ENCODE data around the gene SCUBE1. TPM values are rescaled to one million over a fixed set of nuclear protein-coding genes. Genes with fewer than 3 reads are reported as not detected.

The SCUBE1 gene
- total RNA-seq, result 17.4 TPM

GRCh38 chr22:43343262-43343669 is at the start of gene SCUBE1:
Gene SCUBE1, minus strand, starts transcription at chr22:43343372. Its CDS starts 111 bp downstream, at chr22:43343261.

GRCh38 chr22:43186272-43187170 is 156.7 kb downstream of the SCUBE1 start, which contains the start of gene TTLL12:
Gene TTLL12, minus strand, starts transcription at chr22:43187134. Its CDS starts 65 bp downstream, at chr22:43187069.

GRCh38 chr22:43151251-43152002 is 191.7 kb downstream of the SCUBE1 start, which contains the start of gene TSPO:
Gene TSPO, plus strand, starts transcription at chr22:43151559. Its CDS starts 7,680 bp downstream, at chr22:43159239.

Other genes with a start within 250 kb of the SCUBE1 start
- not detected for gene BIK, start 232.6 kb downstream of the SCUBE1 start, total RNA-seq
- 17.4 TPM for gene MCAT, start 200.0 kb downstream of the SCUBE1 start, total RNA-seq
- gene TSPO, start 191.8 kb downstream of the SCUBE1 start, total RNA-seq, result 75.8 TPM
- gene TTLL12, start 156.2 kb downstream of the SCUBE1 start, total RNA-seq, result 31.8 TPM
- 11.1 TPM for gene MPPED1, start 68.6 kb upstream of the SCUBE1 start, total RNA-seq